KOPT-K1 (cell line): ENCODE data around the gene CNTNAP3.
"Not testable (repeated sequence)": the region's sequence is repeated elsewhere in the genome, so short reads cannot be mapped to it uniquely, and the experiment has no call there.

Experiments used
- H3K27ac ChIP-seq: fragments of 200-600 bp; sonication (generic); 2 replicates; pipeline ENCODE4 v1.5.1; 2016; ENCODE audit warnings: antibody characterized with exemption, mild to moderate bottlenecking, low read depth, low read length; ENCODE audit not compliant: poor library complexity, severe bottlenecking
- H3K36me3 ChIP-seq: fragments of 200-600 bp; sonication (generic); 2 replicates; pipeline ENCODE4 v1.5.1; 2017; ENCODE audit warnings: antibody characterized with exemption, mild to moderate bottlenecking, low read length, moderate library complexity; ENCODE audit not compliant: insufficient read depth
- H3K9me3 ChIP-seq: fragments of 200-600 bp; sonication (generic); 2 replicates; pipeline ENCODE4 v1.5.1; 2017; ENCODE audit warnings: antibody characterized with exemption, low read length, mild to moderate bottlenecking; ENCODE audit not compliant: insufficient read depth, poor library complexity, severe bottlenecking

Gene CNTNAP3

DNA sequence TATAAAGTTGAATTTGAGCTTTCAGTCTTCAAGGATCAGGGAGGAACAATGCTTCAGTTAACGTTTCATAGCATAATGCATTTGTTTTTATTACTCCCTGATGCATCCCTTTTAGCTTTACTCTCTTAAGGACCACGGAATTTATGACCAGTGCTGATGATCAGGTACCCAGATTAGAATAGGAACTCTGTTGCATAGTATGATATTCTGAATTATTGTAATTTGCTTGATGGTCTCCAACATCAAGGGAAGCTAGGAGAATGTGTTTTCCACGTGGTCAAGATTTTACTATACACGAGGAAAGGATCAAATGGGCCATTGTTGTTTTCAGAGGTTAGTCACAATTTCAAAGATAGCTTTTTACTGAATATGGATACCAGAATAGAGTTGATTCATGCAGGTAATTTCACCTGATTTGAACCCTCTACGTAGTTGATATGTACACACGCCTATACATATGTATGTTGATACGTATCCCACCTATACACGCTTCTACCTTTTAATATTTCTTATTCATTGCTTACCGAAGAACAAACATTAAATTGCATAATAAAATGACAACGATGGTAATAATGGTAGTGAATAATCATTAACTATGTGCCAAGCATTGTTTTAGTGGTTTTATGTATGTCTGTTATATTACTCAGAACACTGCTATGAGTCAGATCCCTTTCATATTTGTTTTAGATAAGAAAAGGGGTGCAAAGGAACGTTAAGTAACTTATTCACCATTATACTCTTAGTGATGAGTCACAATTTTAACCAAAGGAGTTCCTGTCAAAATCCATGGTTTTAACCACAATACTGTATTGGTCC, 257.6 kb downstream of the CNTNAP3 start:
- H3K36me3 ChIP-seq, H3K27ac ChIP-seq, H3K9me3 ChIP-seq: not testable (repeated sequence)

DNA sequence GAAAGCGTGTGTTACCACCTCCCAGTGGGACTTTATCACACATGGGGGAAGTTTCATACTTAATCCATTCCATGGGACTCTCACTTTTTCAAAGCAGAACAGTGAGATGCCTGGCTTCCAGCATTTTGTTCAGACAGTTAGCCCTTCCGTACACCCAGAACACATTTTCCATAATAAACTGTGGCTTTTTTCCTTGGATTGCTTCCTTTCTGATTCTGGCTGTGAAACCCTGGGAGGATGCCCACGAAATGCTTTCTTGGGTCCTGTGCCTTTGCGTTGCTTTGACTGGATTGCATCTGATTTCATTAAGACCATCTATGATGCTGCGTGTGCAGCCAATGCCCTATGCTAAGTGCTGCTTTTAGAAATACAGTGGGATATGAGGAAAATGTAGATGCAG, 259.1 kb downstream of the CNTNAP3 start:
- H3K27ac ChIP-seq, H3K9me3 ChIP-seq, H3K36me3 ChIP-seq: not testable (repeated sequence)

DNA sequence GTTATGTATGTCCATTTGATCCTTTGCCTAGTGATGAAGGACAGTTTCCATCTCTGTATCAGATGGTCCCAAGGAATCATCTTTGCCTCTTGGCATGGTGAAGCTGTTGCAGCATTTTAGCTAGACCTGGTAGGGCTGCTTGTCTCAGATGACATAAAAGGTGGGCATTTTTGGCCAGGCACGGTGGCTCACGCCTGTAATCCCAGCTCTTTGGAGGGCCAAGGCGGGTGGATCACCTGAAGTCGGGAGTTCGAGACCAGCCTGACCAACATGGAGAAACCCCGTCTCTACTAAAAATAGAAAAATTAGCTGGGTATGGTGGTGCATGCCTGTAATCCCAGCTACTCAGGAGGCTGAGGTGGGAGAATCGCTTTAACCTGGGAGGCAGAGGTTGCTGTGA, 259.8 kb downstream of the CNTNAP3 start:
- H3K36me3 ChIP-seq, H3K9me3 ChIP-seq, H3K27ac ChIP-seq: not testable (repeated sequence)

DNA sequence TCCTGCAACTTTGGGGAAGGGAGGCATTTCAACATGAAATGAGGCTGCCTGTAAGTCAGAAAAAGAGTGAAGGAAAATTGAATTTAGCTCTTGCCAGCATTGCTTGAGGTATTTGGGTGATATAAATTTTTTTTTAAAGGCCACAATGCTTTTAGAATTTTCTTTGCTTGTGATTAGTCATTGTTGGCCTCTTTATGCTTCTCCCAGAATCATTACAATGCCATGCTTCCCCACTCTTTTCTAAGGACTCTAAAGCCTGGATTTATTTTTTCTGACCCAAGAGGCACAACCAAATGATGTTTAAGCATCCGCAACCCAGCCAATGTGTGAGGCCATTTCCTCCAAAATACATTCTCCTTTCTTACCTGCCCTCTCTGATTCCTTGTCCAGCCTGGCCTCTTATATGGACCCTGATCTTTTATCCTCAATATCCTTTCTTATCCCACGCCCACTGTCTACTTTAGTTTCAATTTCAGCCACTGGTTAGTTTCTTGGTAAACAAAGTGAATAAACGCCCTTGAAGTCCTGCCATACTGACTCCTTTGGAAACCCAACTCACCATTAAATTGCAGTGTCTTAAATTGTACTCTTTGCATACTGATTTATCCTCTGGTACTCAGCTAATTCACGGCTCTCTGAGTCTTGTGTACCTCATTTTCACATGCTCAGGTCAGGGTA, 261.9 kb downstream of the CNTNAP3 start:
- not testable (repeated sequence) for H3K9me3 ChIP-seq, H3K27ac ChIP-seq, H3K36me3 ChIP-seq
